HG03378 (cell line): Measurements from ENCODE around the gene MOSPD2.

ENCODE experiments used
- ATAC-seq: cut with Tn5 transposase; IDR thresholded peaks from one replicate; pipeline ENCODE4 v1.9.1; 2021; ENCODE audit warnings: mild to moderate bottlenecking, moderate library complexity; ENCODE audit not compliant: unreplicated experiment

Gene MOSPD2

DNA sequence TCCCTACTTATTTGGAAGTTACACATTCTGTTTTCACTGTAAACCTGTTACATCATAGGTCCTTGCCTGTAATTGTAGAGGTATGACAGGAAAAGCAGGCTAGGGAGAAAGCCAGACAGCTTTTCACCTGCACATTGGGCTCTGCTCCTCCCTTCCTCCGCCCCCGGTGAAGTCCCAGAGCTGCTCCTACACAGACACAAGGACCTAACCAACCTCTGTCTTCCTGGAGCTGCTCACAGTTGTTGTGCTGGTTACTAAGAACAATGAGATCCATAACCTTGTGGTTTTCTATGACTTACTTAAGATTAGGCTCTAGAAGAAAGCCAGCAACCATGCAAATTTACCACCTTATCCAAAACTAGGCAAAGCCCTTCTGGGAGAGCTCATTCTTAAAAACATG is 40.0 kb downstream of the MOSPD2 start:
- no peak for ATAC-seq

GRCh38 chrX:14915596-14915995 is 42.4 kb downstream of the MOSPD2 start:
- ATAC-seq: no peak

- ATAC-seq: no peak
Observed at GRCh38 chrX:14916017-14916674, 42.9 kb downstream of the MOSPD2 start.

- no peak for ATAC-seq
Observed at GRCh38 chrX:14919407-14919806, 46.2 kb downstream of the MOSPD2 start.

DNA sequence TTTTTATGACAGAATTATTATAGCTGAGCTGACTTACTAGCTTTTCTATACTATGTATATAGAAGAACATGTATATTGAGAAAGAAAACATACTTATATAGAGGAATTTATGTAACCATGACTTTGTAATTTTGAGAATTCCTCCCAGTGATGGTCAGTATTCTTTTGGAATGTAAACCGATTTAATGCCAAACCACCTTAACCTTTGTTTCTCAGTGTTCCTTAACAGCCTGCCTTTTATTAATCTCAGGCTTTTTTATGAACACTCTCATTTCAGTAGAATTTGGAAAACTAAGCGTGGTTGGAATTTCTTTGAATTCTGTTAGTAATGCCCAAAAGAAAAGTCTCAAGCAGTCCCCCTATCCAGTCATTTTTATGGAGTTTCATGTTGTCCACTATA is 47.0 kb downstream of the MOSPD2 start:
- ATAC-seq: no peak

GRCh38 chrX:14922437-14922836 is 49.2 kb downstream of the MOSPD2 start:
- no peak for ATAC-seq

- no peak for ATAC-seq
Observed at GRCh38 chrX:14923761-14924160, 50.5 kb downstream of the MOSPD2 start.

DNA sequence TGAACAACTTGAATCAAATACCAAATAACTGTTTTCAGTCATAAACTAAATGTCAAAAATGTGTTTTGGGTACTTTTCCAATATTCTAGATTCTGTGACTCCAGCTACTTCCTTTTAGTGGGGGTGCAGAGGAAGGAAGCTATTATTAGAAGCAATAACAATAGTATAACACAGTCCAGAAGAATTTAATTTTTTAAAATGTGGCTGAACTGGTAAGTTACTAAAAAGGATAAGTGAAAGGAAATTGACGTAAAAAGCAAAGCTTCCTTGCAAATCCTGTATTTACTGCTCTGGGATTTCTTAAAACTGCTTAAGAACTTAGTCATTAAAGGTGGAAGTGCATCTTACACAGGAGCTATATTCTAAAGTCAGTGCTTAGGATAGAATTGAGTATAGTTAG is 53.2 kb downstream of the MOSPD2 start:
- ATAC-seq: no peak

- ATAC-seq: no peak
Observed at GRCh38 chrX:14927401-14927800, 54.2 kb downstream of the MOSPD2 start.

DNA sequence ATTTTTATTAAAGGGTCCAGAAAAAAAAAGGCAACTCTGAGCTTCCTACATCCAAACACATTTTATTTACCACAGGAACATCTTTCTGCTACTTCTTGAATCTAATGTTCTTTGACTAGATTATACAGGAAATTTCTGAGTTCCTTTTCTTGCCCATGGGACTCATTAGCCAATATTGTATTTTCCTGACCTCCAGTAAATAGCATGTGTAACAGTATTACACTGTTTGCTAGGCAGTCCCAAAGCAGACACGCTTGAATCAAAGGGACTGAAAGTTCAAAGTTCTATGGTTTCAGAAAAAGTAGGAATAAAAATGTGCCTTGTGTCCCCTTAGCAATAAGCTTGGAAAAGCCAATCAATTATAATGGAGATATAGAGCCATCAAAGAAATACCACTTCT is 57.4 kb downstream of the MOSPD2 start:
- ATAC-seq: no peak

DNA sequence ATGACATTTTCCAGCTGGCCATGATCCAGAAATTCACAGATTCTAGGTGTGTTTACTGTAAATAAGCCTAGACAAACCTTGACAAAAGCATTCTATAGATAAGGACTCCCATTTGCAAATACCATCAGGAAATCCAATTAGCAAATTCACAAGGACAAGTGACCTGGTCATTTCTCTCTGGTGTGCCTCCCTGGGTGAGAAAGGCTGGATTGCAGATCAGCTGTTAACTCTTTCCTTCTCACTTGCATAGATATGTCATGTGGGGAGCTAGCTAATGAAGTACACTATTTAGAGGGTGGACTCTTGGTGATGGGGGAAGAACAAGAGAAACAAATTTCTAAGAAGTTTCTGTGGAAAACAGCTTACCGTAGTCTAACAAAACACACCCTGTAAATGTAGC is 58.9 kb downstream of the MOSPD2 start:
- no peak for ATAC-seq

- ATAC-seq: no peak
Observed at GRCh38 chrX:14934423-14934822, 61.2 kb downstream of the MOSPD2 start.

GRCh38 chrX:14936561-14936960 is 63.3 kb downstream of the MOSPD2 start:
- ATAC-seq: peak; percentile 50

GRCh38 chrX:14939644-14940043 is 66.4 kb downstream of the MOSPD2 start:
- ATAC-seq: no peak

DNA sequence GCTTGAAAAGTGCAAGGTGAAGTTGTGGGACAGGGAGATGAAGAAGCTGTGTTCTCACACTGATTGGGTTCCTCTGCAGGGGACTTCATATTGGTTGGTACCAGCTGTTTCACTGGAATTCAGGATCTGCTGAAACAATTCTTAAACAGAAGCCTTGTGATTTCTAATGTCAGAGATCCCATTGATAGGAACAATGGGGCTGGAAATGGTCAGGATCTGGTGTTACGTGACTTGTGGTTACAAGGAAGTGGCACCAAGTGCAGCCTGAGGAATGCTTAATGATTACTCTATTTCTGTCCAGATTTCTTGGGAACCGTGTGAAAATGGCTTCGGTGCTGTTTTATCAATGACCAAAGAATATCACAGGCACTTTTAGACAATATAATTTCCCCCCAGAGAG is 68.1 kb downstream of the MOSPD2 start:
- no peak for ATAC-seq

GRCh38 chrX:14942341-14942740 is 69.1 kb downstream of the MOSPD2 start:
- ATAC-seq: no peak

DNA sequence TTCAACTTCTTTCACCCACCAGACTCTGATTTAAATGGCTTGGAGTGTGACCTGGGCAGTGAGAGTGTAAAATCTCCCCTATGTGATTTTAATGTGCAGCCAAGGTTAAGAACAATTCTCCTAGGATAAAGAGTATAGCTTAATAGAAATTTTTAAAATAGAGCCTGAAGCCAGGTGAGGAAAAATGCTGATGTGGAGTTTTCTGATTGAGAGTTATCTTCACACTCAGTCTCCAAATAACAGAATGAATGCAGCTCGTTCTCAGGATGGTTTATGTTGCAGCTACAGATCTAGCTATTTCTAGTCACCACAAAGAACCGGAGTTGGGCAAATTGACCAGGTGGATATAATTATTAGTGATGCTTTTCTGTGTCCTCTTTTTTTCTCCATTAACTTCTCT is 70.7 kb downstream of the MOSPD2 start:
- ATAC-seq: no peak

GRCh38 chrX:14946606-14947155 is 73.5 kb downstream of the MOSPD2 start:
- ATAC-seq: no peak

DNA sequence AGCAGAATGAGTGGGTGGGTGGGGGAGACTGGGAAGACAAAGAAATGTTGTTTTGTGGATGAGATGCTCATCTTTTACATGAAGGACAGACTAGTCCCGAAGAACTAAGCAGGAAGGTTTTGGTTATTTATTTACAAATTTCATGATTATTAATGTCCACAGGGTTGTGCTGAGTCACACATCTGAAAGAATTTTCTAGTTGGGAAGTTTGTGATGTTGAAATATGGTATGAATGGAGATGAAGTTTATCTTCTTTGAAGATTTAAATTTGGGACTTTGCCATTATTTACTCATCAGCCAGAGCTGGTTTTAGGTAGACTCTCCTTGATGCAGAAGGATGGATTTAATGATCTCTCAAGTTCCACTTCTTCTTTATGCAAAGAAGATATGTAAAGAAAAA is 75.5 kb downstream of the MOSPD2 start:
- ATAC-seq: no peak

GRCh38 chrX:14956813-14957582 is 83.8 kb downstream of the MOSPD2 start:
- ATAC-seq: no peak

DNA sequence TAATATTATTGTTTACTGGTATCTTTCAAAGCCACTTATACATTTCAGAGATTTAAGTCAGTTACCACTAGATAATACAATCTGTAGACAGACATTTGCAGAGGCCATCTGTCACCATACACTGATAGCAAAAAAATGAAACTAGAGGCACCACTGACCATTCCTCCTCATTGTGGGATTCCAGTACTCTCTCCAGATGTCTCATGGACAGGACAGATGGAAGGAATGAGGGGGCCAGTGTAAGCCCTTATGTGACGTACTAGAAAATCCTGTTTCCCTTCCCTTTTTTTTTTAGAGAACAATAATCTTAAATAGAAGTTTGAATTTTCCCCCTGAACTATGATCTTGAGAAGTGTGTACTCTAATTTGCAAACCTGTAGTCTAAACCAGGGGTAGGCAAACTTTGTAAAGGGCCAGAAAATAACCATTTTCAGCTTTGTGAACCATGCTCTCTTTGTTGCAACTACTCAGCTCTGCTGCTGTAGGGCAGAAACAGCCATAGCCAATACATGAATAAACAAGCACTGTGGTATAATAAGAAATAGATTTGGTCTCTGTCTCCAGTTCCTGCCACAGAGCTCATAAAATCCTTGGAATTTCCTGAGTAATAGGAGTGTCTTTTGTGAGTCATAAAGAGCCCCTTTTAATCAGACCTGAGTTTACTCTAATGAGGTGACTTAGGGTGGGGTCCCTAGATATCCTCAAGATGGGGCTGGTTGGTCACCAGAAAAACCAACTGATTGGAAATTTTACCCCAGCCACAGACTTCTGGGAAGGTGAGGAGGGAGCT is 90.4 kb downstream of the MOSPD2 start:
- no peak for ATAC-seq

- ATAC-seq: no peak
Observed at GRCh38 chrX:14964500-14964899, 91.3 kb downstream of the MOSPD2 start.
